ENCODE results near the gene UBE2I.

Gene UBE2I

DNA sequence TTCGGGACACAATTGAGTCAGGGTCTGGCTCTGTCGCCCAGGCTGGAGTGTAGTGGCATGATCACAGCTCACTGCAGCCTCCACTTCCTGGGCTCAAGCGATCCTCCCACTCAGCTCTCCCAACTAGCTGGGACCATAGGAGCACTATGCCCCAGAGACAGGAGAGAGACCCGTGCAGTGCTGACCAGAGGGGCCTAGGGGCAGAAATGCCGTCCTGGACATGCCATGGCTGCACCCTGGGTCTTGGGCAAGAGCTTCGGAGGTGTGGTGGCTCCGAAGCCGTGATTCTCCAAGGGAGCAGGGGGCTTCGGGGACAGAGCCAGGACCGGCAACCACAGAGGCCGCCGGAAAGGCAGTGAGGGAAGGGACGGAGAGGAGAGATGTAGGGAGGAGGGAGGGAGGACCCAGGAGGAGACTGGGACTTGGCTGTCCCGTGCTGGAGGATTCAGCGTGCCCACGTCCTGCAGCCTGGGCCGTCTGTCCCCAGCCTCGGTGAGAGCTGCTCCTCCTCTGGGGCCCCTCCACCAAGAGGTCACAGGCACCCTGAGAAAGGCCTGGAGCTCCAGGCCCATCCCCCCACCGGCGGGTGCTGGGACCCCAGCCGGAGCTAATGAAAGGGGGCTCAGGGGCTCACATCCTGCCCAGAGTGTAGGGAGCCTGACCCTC is 31.7 kb upstream of the UBE2I start:
- Histone ChIP-seq H3K4me1 (ENCODE audit: control insufficient read depth in 2 of 2, insufficient read depth in 2 of 2, low read length in 2 of 2) (no peaks in the 10 kb centered on the region), H3K27ac (ENCODE audit: low read depth in 2 of 2, low read length in 2 of 2) (no peak overlapping the region), H3K9me3 (ENCODE audit: control insufficient read depth in 2 of 2, low read length in 2 of 2) (no peaks in the 10 kb centered on the region), H3K9ac (ENCODE audit: low read depth in 1 of 2, low read length in 2 of 2) (no peak overlapping the region), H3K27me3 (ENCODE audit: control insufficient read depth in 2 of 2, insufficient read depth in 2 of 2, low read length in 2 of 2) (peaks cover 0 to 14% of the 10 kb centered on the region in 2 donors), H3K4me3 (ENCODE audit: low read length in 2 of 2) (no peak overlapping the region), H3K36me3 (ENCODE audit: control insufficient read depth in 2 of 2, insufficient read depth in 2 of 2, low read length in 2 of 2) (no peaks in the 10 kb centered on the region)

- H3K36me3 ChIP-seq (ENCODE audit: control insufficient read depth in 2 of 2, insufficient read depth in 2 of 2, low read length in 2 of 2): no peaks in the 10 kb centered on the region
- H3K27ac ChIP-seq (ENCODE audit: low read depth in 2 of 2, low read length in 2 of 2): no peak overlapping the region
- H3K9me3 ChIP-seq (ENCODE audit: control insufficient read depth in 2 of 2, low read length in 2 of 2): no peaks in the 10 kb centered on the region
- peaks cover 0 to 14% of the 10 kb centered on the region in 2 donors for H3K27me3 ChIP-seq (ENCODE audit: control insufficient read depth in 2 of 2, insufficient read depth in 2 of 2, low read length in 2 of 2)
- H3K9ac ChIP-seq (ENCODE audit: low read depth in 1 of 2, low read length in 2 of 2): no peak overlapping the region
- H3K4me1 ChIP-seq (ENCODE audit: control insufficient read depth in 2 of 2, insufficient read depth in 2 of 2, low read length in 2 of 2): no peaks in the 10 kb centered on the region
- no peak overlapping the region for H3K4me3 ChIP-seq (ENCODE audit: low read length in 2 of 2)
Measured at GRCh38 chr16:1278477-1278876, 31.0 kb upstream of the UBE2I start.

- H3K27ac ChIP-seq (ENCODE audit: low read depth in 2 of 2, low read length in 2 of 2): no peak overlapping the region
- no peaks in the 10 kb centered on the region for H3K4me1 ChIP-seq (ENCODE audit: control insufficient read depth in 2 of 2, insufficient read depth in 2 of 2, low read length in 2 of 2)
- peaks cover 0 to 14% of the 10 kb centered on the region in 2 donors for H3K27me3 ChIP-seq (ENCODE audit: control insufficient read depth in 2 of 2, insufficient read depth in 2 of 2, low read length in 2 of 2)
- H3K4me3 ChIP-seq (ENCODE audit: low read length in 2 of 2): no peak overlapping the region
- no peaks in the 10 kb centered on the region for H3K36me3 ChIP-seq (ENCODE audit: control insufficient read depth in 2 of 2, insufficient read depth in 2 of 2, low read length in 2 of 2)
- no peaks in the 10 kb centered on the region for H3K9me3 ChIP-seq (ENCODE audit: control insufficient read depth in 2 of 2, low read length in 2 of 2)
- H3K9ac ChIP-seq (ENCODE audit: low read depth in 1 of 2, low read length in 2 of 2): no peak overlapping the region
Measured at GRCh38 chr16:1279081-1279944, 30.1 kb upstream of the UBE2I start.

DNA sequence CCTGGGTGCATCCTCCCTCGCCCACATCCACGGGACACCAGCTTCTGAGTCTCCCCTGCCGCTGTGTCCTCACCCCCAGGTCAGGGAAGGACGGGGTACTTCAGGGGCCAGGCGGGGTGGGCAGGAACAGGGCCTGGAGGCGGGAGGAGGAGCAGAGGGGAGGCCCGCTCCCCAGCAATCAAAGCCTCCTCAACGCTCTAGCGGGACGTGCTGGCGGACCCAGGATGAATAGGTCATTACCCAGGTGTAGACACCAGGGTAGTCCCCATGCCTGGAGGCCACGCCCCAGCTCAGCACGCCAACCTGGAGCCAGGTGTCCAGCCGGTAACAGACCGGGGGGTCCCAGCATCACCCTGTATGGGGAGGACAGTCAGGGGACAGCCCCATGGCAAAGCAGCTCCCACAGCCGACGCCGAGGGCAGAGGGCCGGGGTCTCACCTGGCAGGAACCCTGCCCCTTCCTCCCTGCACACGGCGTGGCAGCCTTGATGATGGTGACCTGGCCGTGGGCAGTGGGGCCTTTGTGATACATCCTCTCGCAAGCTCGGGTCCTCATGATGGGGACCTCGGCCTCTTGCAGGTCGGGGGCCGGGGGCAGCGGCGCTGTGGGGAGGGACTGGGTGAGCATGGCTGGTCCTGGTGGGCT is 29.4 kb upstream of the UBE2I start:
- H3K4me1 ChIP-seq (ENCODE audit: control insufficient read depth in 2 of 2, insufficient read depth in 2 of 2, low read length in 2 of 2): no peaks in the 10 kb centered on the region
- no peak overlapping the region for H3K4me3 ChIP-seq (ENCODE audit: low read length in 2 of 2)
- no peak overlapping the region for H3K9ac ChIP-seq (ENCODE audit: low read depth in 1 of 2, low read length in 2 of 2)
- no peaks in the 10 kb centered on the region for H3K9me3 ChIP-seq (ENCODE audit: control insufficient read depth in 2 of 2, low read length in 2 of 2)
- H3K36me3 ChIP-seq (ENCODE audit: control insufficient read depth in 2 of 2, insufficient read depth in 2 of 2, low read length in 2 of 2): no peaks in the 10 kb centered on the region
- H3K27me3 ChIP-seq (ENCODE audit: control insufficient read depth in 2 of 2, insufficient read depth in 2 of 2, low read length in 2 of 2): peaks cover 0 to 14% of the 10 kb centered on the region in 2 donors
- H3K27ac ChIP-seq (ENCODE audit: low read depth in 2 of 2, low read length in 2 of 2): no peak overlapping the region

- peaks cover 0 to 17% of the 10 kb centered on the region in 2 donors for H3K27me3 ChIP-seq (ENCODE audit: control insufficient read depth in 2 of 2, insufficient read depth in 2 of 2, low read length in 2 of 2)
- H3K36me3 ChIP-seq (ENCODE audit: control insufficient read depth in 2 of 2, insufficient read depth in 2 of 2, low read length in 2 of 2): no peaks in the 10 kb centered on the region
- no peak overlapping the region for H3K4me3 ChIP-seq (ENCODE audit: low read length in 2 of 2)
- H3K9ac ChIP-seq (ENCODE audit: low read depth in 1 of 2, low read length in 2 of 2): no peak overlapping the region
- H3K27ac ChIP-seq (ENCODE audit: low read depth in 2 of 2, low read length in 2 of 2): no peak overlapping the region
- no peaks in the 10 kb centered on the region for H3K9me3 ChIP-seq (ENCODE audit: control insufficient read depth in 2 of 2, low read length in 2 of 2)
- H3K4me1 ChIP-seq (ENCODE audit: control insufficient read depth in 2 of 2, insufficient read depth in 2 of 2, low read length in 2 of 2): no peaks in the 10 kb centered on the region
Measured at GRCh38 chr16:1280783-1281182, 28.7 kb upstream of the UBE2I start.

DNA sequence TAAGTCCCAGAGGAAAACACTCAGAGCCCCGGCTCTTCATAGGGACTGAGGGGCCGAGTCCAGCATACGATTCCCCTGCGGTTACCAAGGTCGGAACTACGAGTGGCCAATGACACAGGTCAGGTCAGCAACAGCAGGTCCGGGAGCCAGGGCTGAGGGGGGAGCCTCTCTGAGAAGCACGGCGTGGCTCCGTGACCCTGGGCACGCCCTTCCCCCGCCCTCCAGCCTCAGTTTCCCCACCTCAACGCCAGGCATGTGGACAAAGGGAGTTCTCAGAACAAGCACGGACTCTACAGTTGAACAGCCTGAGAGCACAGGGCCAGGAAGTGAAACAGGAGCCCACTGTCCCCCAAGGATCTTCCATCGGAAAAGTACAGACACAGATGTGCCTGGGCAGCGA is 27.9 kb upstream of the UBE2I start:
- H3K36me3 ChIP-seq (ENCODE audit: control insufficient read depth in 2 of 2, insufficient read depth in 2 of 2, low read length in 2 of 2): no peaks in the 10 kb centered on the region
- no peak overlapping the region for H3K27ac ChIP-seq (ENCODE audit: low read depth in 2 of 2, low read length in 2 of 2)
- no peak overlapping the region for H3K4me3 ChIP-seq (ENCODE audit: low read length in 2 of 2)
- H3K9ac ChIP-seq (ENCODE audit: low read depth in 1 of 2, low read length in 2 of 2): no peak overlapping the region
- peaks cover 0 to 21% of the 10 kb centered on the region in 2 donors for H3K27me3 ChIP-seq (ENCODE audit: control insufficient read depth in 2 of 2, insufficient read depth in 2 of 2, low read length in 2 of 2)
- H3K9me3 ChIP-seq (ENCODE audit: control insufficient read depth in 2 of 2, low read length in 2 of 2): no peaks in the 10 kb centered on the region
- H3K4me1 ChIP-seq (ENCODE audit: control insufficient read depth in 2 of 2, insufficient read depth in 2 of 2, low read length in 2 of 2): no peaks in the 10 kb centered on the region

DNA sequence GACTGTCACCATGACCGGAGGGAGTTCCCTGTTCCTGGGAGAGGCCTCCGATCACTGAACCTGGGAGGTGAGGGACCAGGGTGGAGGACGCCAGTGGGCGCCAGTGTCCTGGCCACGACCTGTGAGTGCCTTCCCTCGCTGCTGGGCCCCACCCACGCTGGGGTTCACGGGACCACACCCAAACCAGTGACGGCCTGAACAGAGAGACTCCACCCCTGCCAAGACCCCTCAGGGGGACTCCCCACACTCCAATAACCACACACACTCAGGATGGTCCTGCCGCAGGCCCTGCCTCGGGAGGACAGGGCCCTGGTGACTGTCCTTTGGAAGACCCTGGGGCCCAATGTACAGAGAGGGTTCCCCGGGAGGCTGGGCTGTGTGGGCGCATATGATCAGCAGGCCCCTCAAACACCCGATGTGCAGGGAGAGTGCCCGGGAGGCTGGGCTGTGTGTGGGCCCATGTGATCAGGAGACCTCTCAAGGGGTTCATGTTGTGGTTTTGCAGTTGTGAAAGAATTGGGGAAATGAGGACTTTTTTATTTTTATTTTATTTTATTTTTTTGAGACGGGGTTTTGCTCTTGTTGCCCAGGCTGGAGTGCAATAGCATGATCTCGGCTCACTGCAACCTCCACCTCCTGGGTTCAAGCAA is 27.0 kb upstream of the UBE2I start:
- H3K36me3 ChIP-seq (ENCODE audit: control insufficient read depth in 2 of 2, insufficient read depth in 2 of 2, low read length in 2 of 2): no peaks in the 10 kb centered on the region
- no peak overlapping the region for H3K27ac ChIP-seq (ENCODE audit: low read depth in 2 of 2, low read length in 2 of 2)
- H3K27me3 ChIP-seq (ENCODE audit: control insufficient read depth in 2 of 2, insufficient read depth in 2 of 2, low read length in 2 of 2): peaks cover 0 to 17% of the 10 kb centered on the region in 2 donors
- no peak overlapping the region for H3K4me3 ChIP-seq (ENCODE audit: low read length in 2 of 2)
- no peak overlapping the region for H3K9ac ChIP-seq (ENCODE audit: low read depth in 1 of 2, low read length in 2 of 2)
- H3K4me1 ChIP-seq (ENCODE audit: control insufficient read depth in 2 of 2, insufficient read depth in 2 of 2, low read length in 2 of 2): no peaks in the 10 kb centered on the region
- H3K9me3 ChIP-seq (ENCODE audit: control insufficient read depth in 2 of 2, low read length in 2 of 2): no peaks in the 10 kb centered on the region

DNA sequence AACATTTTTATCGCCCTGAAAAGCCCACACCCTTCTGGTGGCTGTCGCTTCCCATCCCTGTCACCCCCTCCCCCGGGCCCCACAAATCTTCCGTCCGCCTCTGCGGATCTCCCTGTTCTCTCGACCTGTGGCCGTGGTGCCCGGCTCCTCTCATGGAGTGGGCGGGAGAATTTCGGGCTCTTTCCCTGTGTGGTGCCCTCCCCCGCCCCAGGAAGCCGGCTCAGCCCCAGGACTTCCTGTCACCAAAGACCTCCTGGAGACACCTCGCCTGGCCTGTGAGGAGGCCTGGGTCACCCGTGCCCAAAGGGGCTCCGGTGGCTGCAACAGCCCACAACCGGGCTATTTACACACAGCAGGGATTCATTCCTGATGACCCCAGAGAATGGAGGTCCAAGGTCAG is 26.1 kb upstream of the UBE2I start:
- Histone ChIP-seq H3K27me3 (ENCODE audit: control insufficient read depth in 2 of 2, insufficient read depth in 2 of 2, low read length in 2 of 2) (peaks cover 7 to 14% of the 10 kb centered on the region in 2 donors), H3K4me1 (ENCODE audit: control insufficient read depth in 2 of 2, insufficient read depth in 2 of 2, low read length in 2 of 2) (no peaks in the 10 kb centered on the region), H3K4me3 (ENCODE audit: low read length in 2 of 2) (no peak overlapping the region), H3K9ac (ENCODE audit: low read depth in 1 of 2, low read length in 2 of 2) (no peak overlapping the region), H3K36me3 (ENCODE audit: control insufficient read depth in 2 of 2, insufficient read depth in 2 of 2, low read length in 2 of 2) (no peaks in the 10 kb centered on the region), H3K9me3 (ENCODE audit: control insufficient read depth in 2 of 2, low read length in 2 of 2) (no peaks in the 10 kb centered on the region), H3K27ac (ENCODE audit: low read depth in 2 of 2, low read length in 2 of 2) (no peak overlapping the region)

DNA sequence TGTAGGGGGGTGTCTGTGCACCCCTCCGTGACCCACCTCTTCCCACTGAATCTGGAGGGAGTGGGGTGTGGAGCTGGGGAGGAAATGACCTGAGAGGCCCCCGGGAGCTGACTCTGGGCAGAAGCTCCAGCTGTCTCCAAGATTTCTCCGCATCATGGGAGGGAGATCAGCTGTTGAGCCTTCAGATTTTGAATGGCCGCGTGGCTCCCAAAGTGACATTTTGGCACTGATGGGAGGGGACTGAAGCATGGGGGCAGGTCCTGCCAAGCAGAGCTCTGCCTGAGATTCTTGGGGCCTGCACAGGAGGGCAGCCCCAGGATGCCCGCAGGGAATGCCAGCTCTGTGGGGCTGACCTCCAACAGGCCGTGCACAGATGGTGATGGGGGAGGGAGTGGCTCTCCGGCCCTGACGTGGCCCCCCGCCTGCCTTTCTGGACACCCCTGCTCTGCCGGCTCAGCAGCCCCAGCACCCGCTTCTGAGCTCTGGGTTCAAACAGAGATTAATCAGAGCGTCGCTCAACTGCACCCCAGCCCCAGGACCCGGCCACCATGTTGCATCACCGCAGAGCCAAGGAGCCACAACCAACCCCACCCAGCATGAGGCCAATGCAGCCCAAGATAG is 25.3 kb upstream of the UBE2I start:
- peaks cover 8 to 22% of the 10 kb centered on the region in 2 donors for H3K27me3 ChIP-seq (ENCODE audit: control insufficient read depth in 2 of 2, insufficient read depth in 2 of 2, low read length in 2 of 2)
- H3K4me1 ChIP-seq (ENCODE audit: control insufficient read depth in 2 of 2, insufficient read depth in 2 of 2, low read length in 2 of 2): no peaks in the 10 kb centered on the region
- H3K4me3 ChIP-seq (ENCODE audit: low read length in 2 of 2): no peak overlapping the region
- H3K9me3 ChIP-seq (ENCODE audit: control insufficient read depth in 2 of 2, low read length in 2 of 2): no peaks in the 10 kb centered on the region
- H3K9ac ChIP-seq (ENCODE audit: low read depth in 1 of 2, low read length in 2 of 2): no peak overlapping the region
- H3K27ac ChIP-seq (ENCODE audit: low read depth in 2 of 2, low read length in 2 of 2): no peak overlapping the region
- no peaks in the 10 kb centered on the region for H3K36me3 ChIP-seq (ENCODE audit: control insufficient read depth in 2 of 2, insufficient read depth in 2 of 2, low read length in 2 of 2)

Data from mucosa of rectum (tissue), 2 donors.